ENCODE data around the gene LDLRAD4. TPM values are rescaled to one million over a fixed set of nuclear protein-coding genes. Genes with fewer than 3 reads are reported as not detected.

LDLRAD4 gene
- total RNA-seq, 4 donors from 2014 or later, result 23.9 to 38.3 (median 27.0) TPM

GRCh38 chr18:13616525-13617035 lies 398.0 kb downstream of the LDLRAD4 start:
- no peak for ATAC-seq (ENCODE audit: low FRiP score)
- TF ChIP-seq, protein P1, sequence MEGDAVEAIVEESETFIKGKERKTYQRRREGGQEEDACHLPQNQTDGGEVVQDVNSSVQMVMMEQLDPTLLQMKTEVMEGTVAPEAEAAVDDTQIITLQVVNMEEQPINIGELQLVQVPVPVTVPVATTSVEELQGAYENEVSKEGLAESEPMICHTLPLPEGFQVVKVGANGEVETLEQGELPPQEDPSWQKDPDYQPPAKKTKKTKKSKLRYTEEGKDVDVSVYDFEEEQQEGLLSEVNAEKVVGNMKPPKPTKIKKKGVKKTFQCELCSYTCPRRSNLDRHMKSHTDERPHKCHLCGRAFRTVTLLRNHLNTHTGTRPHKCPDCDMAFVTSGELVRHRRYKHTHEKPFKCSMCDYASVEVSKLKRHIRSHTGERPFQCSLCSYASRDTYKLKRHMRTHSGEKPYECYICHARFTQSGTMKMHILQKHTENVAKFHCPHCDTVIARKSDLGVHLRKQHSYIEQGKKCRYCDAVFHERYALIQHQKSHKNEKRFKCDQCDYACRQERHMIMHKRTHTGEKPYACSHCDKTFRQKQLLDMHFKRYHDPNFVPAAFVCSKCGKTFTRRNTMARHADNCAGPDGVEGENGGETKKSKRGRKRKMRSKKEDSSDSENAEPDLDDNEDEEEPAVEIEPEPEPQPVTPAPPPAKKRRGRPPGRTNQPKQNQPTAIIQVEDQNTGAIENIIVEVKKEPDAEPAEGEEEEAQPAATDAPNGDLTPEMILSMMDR (IDR thresholded peaks at IDR 0.05), result no peak
- DNase-seq (ENCODE audit: low spot score), result no peak

- TF ChIP-seq, protein P1 (IDR thresholded peaks at IDR 0.05), result no peak
- no peak for ATAC-seq (ENCODE audit: low FRiP score)
- no peak for DNase-seq (ENCODE audit: low spot score)
These were observed 399.4 kb downstream of the LDLRAD4 start for GRCh38 chr18:13617826-13618515.

- TF ChIP-seq, protein P1 (IDR thresholded peaks at IDR 0.05), result no peak
- DNase-seq (ENCODE audit: low spot score), result no peak
These were observed 400.3 kb downstream of the LDLRAD4 start for GRCh38 chr18:13618760-13619438.

GRCh38 chr18:13619505-13620205 lies 401.1 kb downstream of the LDLRAD4 start:
- DNase-seq (ENCODE audit: low spot score) (no peak), ATAC-seq (ENCODE audit: low FRiP score) (no peak)
- TF ChIP-seq, protein P1 (IDR thresholded peaks at IDR 0.05), result no peak

More at GRCh38 chr18:13618760-13619438, 400.3 kb downstream of the LDLRAD4 start:
- ATAC-seq (ENCODE audit: low FRiP score), result no peak

DNA sequence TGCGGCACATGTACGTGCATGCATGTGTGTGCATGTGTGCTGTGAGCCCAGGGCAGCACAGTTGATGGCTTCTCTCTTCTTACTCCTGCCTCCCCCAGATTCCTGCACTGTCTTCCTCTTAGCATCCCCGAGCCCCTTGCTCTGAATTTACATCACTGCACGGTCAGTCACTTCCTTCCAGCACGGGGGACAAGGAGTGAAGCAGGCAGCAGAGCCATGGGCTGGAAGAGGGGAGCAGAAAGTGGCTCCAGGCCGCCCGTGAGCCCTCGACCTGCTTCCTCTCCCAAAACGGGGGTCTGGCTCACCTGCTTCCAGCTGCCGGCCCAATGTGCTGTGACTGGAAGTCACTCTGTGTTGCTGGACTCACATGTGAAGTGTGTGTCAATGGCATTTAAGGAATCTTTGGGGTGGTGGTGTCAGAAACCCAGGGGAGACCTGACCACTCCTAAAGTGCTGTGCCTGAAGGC lies 401.7 kb downstream of the LDLRAD4 start:
- ATAC-seq (ENCODE audit: low FRiP score) (no peak), DNase-seq (ENCODE audit: low spot score) (no peak)
- TF ChIP-seq, protein P1 (IDR thresholded peaks at IDR 0.05), result no peak

- DNase-seq (ENCODE audit: low spot score) (no peak), ATAC-seq (ENCODE audit: low FRiP score) (no peak)
- TF ChIP-seq, protein P1 (IDR thresholded peaks at IDR 0.05), result no peak
These were observed 402.4 kb downstream of the LDLRAD4 start for GRCh38 chr18:13620818-13621445.
